Measurements from ENCODE around the gene SSTR5.

The SSTR5 gene

DNA sequence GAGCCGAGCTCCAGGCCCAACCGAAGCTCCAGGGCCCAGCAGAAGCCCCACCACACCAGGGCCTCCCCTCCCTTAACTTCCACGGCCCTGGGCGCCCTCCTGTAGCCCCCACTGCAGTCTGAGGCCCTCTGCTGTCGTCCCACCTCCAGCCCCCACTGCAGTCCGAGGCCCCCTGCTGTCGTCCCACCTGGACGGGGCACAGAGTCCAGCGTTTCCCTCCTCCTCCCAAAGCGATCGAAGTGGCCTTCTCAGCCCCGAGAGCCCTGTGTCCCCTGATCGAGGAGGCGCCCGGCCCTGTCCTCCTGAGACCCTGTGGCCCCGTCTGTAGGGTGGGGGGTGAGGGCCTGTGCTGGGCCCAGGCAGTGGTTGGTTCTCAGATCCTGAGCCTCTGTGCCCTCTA is 54.6 kb downstream of the SSTR5 start:
- DNase-seq, result no peak

GRCh38 chr16:1127971-1128715 is 55.6 kb downstream of the SSTR5 start:
- DNase-seq, result no peak

DNA sequence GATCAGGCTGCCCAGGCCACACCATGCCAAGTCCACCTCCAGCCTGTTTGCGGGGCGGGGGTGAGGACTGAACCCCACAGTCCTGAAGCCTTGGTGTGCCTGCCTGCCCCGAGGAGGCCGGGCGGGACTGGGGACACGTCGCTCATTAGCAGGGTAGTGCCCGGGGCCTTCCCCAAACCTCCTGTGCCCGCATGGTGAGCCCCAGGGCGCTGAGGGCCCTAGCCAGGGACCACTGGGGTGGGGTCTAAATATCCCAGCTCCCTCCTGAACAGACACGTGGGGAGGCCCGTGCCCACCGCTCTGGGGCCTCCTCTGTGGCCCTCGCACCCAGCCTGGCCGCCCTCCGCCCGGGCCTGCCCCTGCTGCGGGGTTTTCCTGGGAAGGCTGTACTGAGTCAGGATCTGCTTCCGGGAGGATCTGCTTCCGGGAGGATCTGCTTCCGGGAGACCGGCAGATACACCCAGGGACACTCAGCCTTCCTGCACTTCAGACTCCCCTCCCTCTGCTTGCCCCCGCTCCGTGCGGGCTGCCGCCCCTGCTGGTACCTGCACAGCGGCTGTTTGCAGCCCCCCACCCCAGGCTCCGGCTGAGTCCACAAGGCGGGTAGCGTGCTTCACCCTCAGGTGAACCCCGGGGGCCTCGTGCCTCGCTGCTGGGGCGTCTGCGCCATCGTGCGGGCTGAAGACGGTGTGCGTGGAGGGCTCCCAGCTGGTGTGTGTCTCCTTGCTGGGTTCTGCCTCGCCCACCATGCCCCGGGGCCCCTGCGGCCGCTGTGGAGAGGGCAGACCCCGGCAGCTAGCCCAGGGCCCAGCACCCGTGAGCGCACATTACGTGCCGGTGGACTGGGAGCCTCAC is 56.8 kb downstream of the SSTR5 start:
- no peak for DNase-seq

- DNase-seq, result no peak
Observed at GRCh38 chr16:1130382-1130781, 57.8 kb downstream of the SSTR5 start.
